ENCODE data around the gene TSPAN4.

Gene TSPAN4

GRCh38 chr11:833849-834311 is 8.8 kb upstream of the TSPAN4 start:
- no peak for DNase-seq (ENCODE audit: low read depth, low spot score)

GRCh38 chr11:834371-835316 is 8.0 kb upstream of the TSPAN4 start:
- DNase-seq (ENCODE audit: low read depth, low spot score), result no peak

GRCh38 chr11:836274-836673 is 6.4 kb upstream of the TSPAN4 start:
- no peak for DNase-seq (ENCODE audit: low read depth, low spot score)

GRCh38 chr11:836700-837099 is 6.0 kb upstream of the TSPAN4 start:
- no peak for DNase-seq (ENCODE audit: low read depth, low spot score)

- no peak for DNase-seq (ENCODE audit: low read depth, low spot score)
Observed at GRCh38 chr11:837189-837989, 5.3 kb upstream of the TSPAN4 start.

GRCh38 chr11:837990-838307 is 4.7 kb upstream of the TSPAN4 start:
- DNase-seq (ENCODE audit: low read depth, low spot score), result no peak

GRCh38 chr11:838441-839279 is 4.0 kb upstream of the TSPAN4 start:
- DNase-seq (ENCODE audit: low read depth, low spot score), result no peak

- DNase-seq (ENCODE audit: low read depth, low spot score), result no peak
Observed at GRCh38 chr11:839280-839623, 3.4 kb upstream of the TSPAN4 start.

- no peak for DNase-seq (ENCODE audit: low read depth, low spot score)
Observed at GRCh38 chr11:839875-840617, 2.6 kb upstream of the TSPAN4 start.

- no peak for DNase-seq (ENCODE audit: low read depth, low spot score)
Observed at GRCh38 chr11:841981-842369, 677 bp upstream of the TSPAN4 start.

- DNase-seq (ENCODE audit: low read depth, low spot score), result no peak
Observed at GRCh38 chr11:843086-843734, 558 bp downstream of the TSPAN4 start.

GRCh38 chr11:843818-844692 is 1.4 kb downstream of the TSPAN4 start:
- peak; percentile 95 for DNase-seq (ENCODE audit: low read depth, low spot score)

GRCh38 chr11:844693-845644 is 2.3 kb downstream of the TSPAN4 start:
- DNase-seq (ENCODE audit: low read depth, low spot score), result no peak

GRCh38 chr11:845872-846495 is 3.3 kb downstream of the TSPAN4 start:
- DNase-seq (ENCODE audit: low read depth, low spot score), result no peak

GRCh38 chr11:846496-847098 is 3.9 kb downstream of the TSPAN4 start:
- DNase-seq (ENCODE audit: low read depth, low spot score), result no peak

GRCh38 chr11:847876-848275 is 5.2 kb downstream of the TSPAN4 start:
- no peak for DNase-seq (ENCODE audit: low read depth, low spot score)

- no peak for DNase-seq (ENCODE audit: low read depth, low spot score)
Observed at GRCh38 chr11:848380-848931, 5.8 kb downstream of the TSPAN4 start.

Data from iPS DF 19.7 (cell line).